Lung (tissue), 12 donors: Measurements from ENCODE around the gene TRAP1. TPM values are rescaled to one million over a fixed set of nuclear protein-coding genes. Genes with fewer than 3 reads are reported as not detected.

ENCODE experiments used
- ATAC-seq: fragments of 200-7000 bp; cut with Tn5 transposase; one replicate; pipeline ENCODE4 v1.9.1; 2020; ENCODE audit warnings: moderate number of reproducible peaks; ENCODE audit not compliant: insufficient read depth, low FRiP score
- DNase-seq, 3 donors: peaks; one replicate each; pipeline ENCODE4 v3.0.0-alpha.2; 2013 to 2017
- H3K27ac ChIP-seq, 2 donors: one replicate each; pipeline ENCODE4 v1.5.1; 2013; ENCODE audit warnings: mild to moderate bottlenecking in 2 of 2, moderate library complexity in 2 of 2, control low read depth in 1 of 2, inconsistent platforms in 1 of 2, low read depth in 1 of 2, low read length in 1 of 2
- H3K27me3 ChIP-seq, 3 donors: one replicate each; pipeline ENCODE4 v1.5.1; 2013; ENCODE audit warnings: low read length in 2 of 3; ENCODE audit not compliant: control insufficient read depth in 3 of 3, insufficient read depth in 3 of 3
- H3K36me3 ChIP-seq, 4 donors: one replicate each; pipeline ENCODE4 v1.5.1; 2013; ENCODE audit warnings: low read length in 4 of 4, mild to moderate bottlenecking in 1 of 4, moderate library complexity in 1 of 4; ENCODE audit not compliant: control insufficient read depth in 4 of 4, insufficient read depth in 4 of 4
- H3K4me1 ChIP-seq, 5 donors: one replicate each; pipeline ENCODE4 v1.5.1; 2013; ENCODE audit warnings: low read length in 5 of 5, mild to moderate bottlenecking in 2 of 5, moderate library complexity in 1 of 5; ENCODE audit not compliant: control insufficient read depth in 5 of 5, insufficient read depth in 5 of 5
- H3K4me3 ChIP-seq: one replicate; pipeline ENCODE4 v1.5.1; 2013; ENCODE audit warnings: mild to moderate bottlenecking, control low read depth, moderate library complexity
- H3K9ac ChIP-seq, 2 donors: one replicate each; pipeline ENCODE4 v1.5.1; 2013; ENCODE audit warnings: low read length in 2 of 2, control low read depth in 1 of 2; ENCODE audit not compliant: insufficient read depth in 1 of 2
- H3K9me3 ChIP-seq, 4 donors: one replicate each; pipeline ENCODE4 v1.5.1; 2013; ENCODE audit warnings: low read length in 3 of 4, mild to moderate bottlenecking in 1 of 4, moderate library complexity in 1 of 4; ENCODE audit not compliant: control insufficient read depth in 4 of 4, insufficient read depth in 3 of 4
- CTCF ChIP-seq: IDR thresholded peaks from 2 replicates; pipeline ENCODE4 v1.5.1; 2012; ENCODE audit warnings: mild to moderate bottlenecking; ENCODE audit errors: control extremely low read depth, extremely low read depth
- WGBS, 2 donors: extraction: QIAGEN DNeasy Blood & Tissue Kit; methylation state at CpG; one replicate each; pipeline ENCODE4 v1.1.7; 2013; 5-methylcytosine and 5-hydroxymethylcytosine counted together
- polyA plus RNA-seq, 2 donors: library from polyadenylated mRNA; stranded (reverse); fragments of 200-250 nt; gene quantifications; one replicate each; pipeline ENCODE4 v1.2.1, GENCODE V29; 2013
- total RNA-seq, 2 donors: library from RNA; depleted of rRNA in 1 of 2; stranded (reverse); fragments of >200 nt in 1 of 2; gene quantifications; one replicate each; pipeline ENCODE4 v1.2.1, GENCODE V29; 2014 to 2021
- donor health status: control.
- donor health status: control.
- donor health status: Bipolar disorder and iron deficiency.
- donor health status: healthy.
- donor health status: DM: yes; HTN: yes; CAD: no.

The TRAP1 gene
- total and polyA plus RNA-seq, 4 donors: 44.8 to 94.3 (median 58.8) TPM

- Histone ChIP-seq H3K9ac (no peak overlapping the region), H3K4me1 (peaks cover 0 to 12% (median 2%) of the 10 kb centered on the region in 5 donors), H3K27ac (no peak overlapping the region), H3K36me3 (peaks cover 0 to 12% (median 3%) of the 10 kb centered on the region in 4 donors), H3K9me3 (no peaks in the 10 kb centered on the region), H3K4me3 (no peak overlapping the region), H3K27me3 (no peaks in the 10 kb centered on the region)
- no peak for TF ChIP-seq CTCF
- ATAC-seq (no peak), DNase-seq (no peak)
- 93 to 96% methylated on average over 14 of the region's 14 CpGs for WGBS, 2 donors
Measured at GRCh38 chr16:3643095-3643730, 74.1 kb downstream of the TRAP1 start.

GRCh38 chr16:3642397-3643094 lies 74.8 kb downstream of the TRAP1 start:
- Histone ChIP-seq H3K4me3 (no peak overlapping the region), H3K27me3 (no peaks in the 10 kb centered on the region), H3K36me3 (peaks cover 0 to 12% (median 3%) of the 10 kb centered on the region in 4 donors), H3K27ac (no peak overlapping the region), H3K4me1 (peaks cover 0 to 12% (median 4%) of the 10 kb centered on the region in 5 donors), H3K9ac (no peak overlapping the region), H3K9me3 (no peaks in the 10 kb centered on the region)
- no peak for ATAC-seq
- DNase-seq: no peak
- 86 to 91% methylated on average over 21 of the region's 21 CpGs for WGBS, 2 donors
- no peak for TF ChIP-seq CTCF

- Histone ChIP-seq H3K36me3 (peaks cover 0 to 12% (median 3%) of the 10 kb centered on the region in 4 donors), H3K4me1 (peaks cover 0 to 12% (median 8%) of the 10 kb centered on the region in 5 donors), H3K9me3 (no peaks in the 10 kb centered on the region), H3K4me3 (no peak overlapping the region), H3K9ac (no peak overlapping the region), H3K27ac (no peak overlapping the region), H3K27me3 (no peaks in the 10 kb centered on the region)
- DNase-seq (no peak), ATAC-seq (no peak)
- TF ChIP-seq CTCF: no peak
- WGBS, 2 donors: 90 to 95% methylated on average over 9 of the region's 9 CpGs
Measured at GRCh38 chr16:3641801-3642396, 75.4 kb downstream of the TRAP1 start.
